Transverse colon (tissue), 4 donors: ENCODE results near the gene SNRK.

ENCODE experiments used
- EP300 ChIP-seq: sonication (generic); formaldehyde crosslinking; IDR thresholded peaks from one replicate; pipeline ENCODE4 v1.6.1; 2017; ENCODE audit warnings: antibody characterized with exemption, low read depth
- POLR2A ChIP-seq: fragments of 450-650 bp; IDR thresholded peaks from one replicate; pipeline ENCODE4 v1.6.1; 2016; ENCODE audit warnings: antibody characterized with exemption, mild to moderate bottlenecking, moderate library complexity
- POLR2AphosphoS5 ChIP-seq, 3 donors: sonication (generic); formaldehyde crosslinking; IDR thresholded peaks; one replicate each; pipeline ENCODE4 v1.6.1; 2016; ENCODE audit warnings: antibody characterized with exemption in 3 of 3
- TF ChIP-seq, protein P1 (sequence below), 5 experiments: fragments of 200-600 bp in 3 of 5; fragments of 450-650 bp in 2 of 5; sonication (generic) in 3 of 5; IDR thresholded peaks; 1 replicate in 2 of 5; 2 replicates in 3 of 5; pipeline ENCODE4 v1.5.1; 2016 to 2017; ENCODE audit warnings: antibody characterized with exemption in 5 of 5, inconsistent platforms in 3 of 5, mild to moderate bottlenecking in 2 of 5, moderate library complexity in 1 of 5

DNA sequence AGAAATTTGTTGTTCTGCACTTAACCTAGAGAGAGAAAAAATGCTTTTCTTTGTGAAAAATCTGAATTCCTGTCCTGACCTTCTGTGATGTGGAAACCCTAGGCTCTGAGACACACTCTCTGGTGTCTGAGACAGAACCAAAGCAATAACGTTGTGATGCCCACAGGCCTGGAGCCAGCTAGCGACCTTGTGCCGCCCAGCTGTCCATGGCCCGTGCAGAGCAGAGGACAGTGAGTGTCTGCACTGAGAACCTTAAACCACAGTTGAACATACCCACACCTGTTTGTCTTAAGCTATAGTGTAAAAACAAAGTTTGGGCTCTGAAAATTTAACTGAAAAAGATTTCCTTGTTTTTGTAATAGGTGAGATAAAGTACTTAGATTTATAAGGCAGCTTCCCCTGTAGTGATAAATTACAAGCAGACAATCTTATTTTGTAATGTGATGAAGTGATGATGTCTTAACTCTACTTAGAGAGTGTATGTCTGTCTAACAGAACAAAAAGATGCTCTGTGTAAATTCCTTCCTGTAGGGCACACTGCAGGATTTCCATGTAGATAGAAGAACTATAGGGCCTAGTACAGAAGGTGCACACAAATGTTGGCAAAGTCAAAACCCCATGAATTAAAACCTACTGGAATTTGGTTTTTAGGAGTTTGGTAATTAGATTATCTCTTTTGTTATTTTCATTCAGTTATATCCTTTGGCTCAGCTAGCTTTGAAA is 62.7 kb downstream of the SNRK start:
- TF ChIP-seq, protein P1, sequence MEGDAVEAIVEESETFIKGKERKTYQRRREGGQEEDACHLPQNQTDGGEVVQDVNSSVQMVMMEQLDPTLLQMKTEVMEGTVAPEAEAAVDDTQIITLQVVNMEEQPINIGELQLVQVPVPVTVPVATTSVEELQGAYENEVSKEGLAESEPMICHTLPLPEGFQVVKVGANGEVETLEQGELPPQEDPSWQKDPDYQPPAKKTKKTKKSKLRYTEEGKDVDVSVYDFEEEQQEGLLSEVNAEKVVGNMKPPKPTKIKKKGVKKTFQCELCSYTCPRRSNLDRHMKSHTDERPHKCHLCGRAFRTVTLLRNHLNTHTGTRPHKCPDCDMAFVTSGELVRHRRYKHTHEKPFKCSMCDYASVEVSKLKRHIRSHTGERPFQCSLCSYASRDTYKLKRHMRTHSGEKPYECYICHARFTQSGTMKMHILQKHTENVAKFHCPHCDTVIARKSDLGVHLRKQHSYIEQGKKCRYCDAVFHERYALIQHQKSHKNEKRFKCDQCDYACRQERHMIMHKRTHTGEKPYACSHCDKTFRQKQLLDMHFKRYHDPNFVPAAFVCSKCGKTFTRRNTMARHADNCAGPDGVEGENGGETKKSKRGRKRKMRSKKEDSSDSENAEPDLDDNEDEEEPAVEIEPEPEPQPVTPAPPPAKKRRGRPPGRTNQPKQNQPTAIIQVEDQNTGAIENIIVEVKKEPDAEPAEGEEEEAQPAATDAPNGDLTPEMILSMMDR (IDR thresholded peaks at IDR 0.05) = no peak
- no peak for TF ChIP-seq POLR2AphosphoS5 (IDR thresholded peaks at IDR 0.05)
- no peak for TF ChIP-seq EP300
- no peak for TF ChIP-seq POLR2A
